Choroid plexus epithelial cell (primary cell): ENCODE measurements around the gene COMP.

Source experiments
- DNase-seq: peaks from one replicate; pipeline ENCODE4 v3.0.0-alpha.2; 2010; ENCODE audit warnings: low read depth
- H3K4me3 ChIP-seq: 2 replicates; pipeline ENCODE4 v1.5.1; 2011; ENCODE audit warnings: low read depth, mild to moderate bottlenecking, control low read depth, low read length, moderate library complexity
- TF ChIP-seq, protein P1 (sequence below): conservative IDR thresholded peaks from 2 replicates; pipeline ENCODE4 v1.5.1; 2011; ENCODE audit warnings: low read depth, mild to moderate bottlenecking, control low read depth, inconsistent platforms, low read length, moderate library complexity

The COMP gene

GRCh38 chr19:18773682-18774081 is 17.4 kb downstream of the COMP start:
- DNase-seq = no peak
- TF ChIP-seq, protein P1, sequence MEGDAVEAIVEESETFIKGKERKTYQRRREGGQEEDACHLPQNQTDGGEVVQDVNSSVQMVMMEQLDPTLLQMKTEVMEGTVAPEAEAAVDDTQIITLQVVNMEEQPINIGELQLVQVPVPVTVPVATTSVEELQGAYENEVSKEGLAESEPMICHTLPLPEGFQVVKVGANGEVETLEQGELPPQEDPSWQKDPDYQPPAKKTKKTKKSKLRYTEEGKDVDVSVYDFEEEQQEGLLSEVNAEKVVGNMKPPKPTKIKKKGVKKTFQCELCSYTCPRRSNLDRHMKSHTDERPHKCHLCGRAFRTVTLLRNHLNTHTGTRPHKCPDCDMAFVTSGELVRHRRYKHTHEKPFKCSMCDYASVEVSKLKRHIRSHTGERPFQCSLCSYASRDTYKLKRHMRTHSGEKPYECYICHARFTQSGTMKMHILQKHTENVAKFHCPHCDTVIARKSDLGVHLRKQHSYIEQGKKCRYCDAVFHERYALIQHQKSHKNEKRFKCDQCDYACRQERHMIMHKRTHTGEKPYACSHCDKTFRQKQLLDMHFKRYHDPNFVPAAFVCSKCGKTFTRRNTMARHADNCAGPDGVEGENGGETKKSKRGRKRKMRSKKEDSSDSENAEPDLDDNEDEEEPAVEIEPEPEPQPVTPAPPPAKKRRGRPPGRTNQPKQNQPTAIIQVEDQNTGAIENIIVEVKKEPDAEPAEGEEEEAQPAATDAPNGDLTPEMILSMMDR = no peak

DNA sequence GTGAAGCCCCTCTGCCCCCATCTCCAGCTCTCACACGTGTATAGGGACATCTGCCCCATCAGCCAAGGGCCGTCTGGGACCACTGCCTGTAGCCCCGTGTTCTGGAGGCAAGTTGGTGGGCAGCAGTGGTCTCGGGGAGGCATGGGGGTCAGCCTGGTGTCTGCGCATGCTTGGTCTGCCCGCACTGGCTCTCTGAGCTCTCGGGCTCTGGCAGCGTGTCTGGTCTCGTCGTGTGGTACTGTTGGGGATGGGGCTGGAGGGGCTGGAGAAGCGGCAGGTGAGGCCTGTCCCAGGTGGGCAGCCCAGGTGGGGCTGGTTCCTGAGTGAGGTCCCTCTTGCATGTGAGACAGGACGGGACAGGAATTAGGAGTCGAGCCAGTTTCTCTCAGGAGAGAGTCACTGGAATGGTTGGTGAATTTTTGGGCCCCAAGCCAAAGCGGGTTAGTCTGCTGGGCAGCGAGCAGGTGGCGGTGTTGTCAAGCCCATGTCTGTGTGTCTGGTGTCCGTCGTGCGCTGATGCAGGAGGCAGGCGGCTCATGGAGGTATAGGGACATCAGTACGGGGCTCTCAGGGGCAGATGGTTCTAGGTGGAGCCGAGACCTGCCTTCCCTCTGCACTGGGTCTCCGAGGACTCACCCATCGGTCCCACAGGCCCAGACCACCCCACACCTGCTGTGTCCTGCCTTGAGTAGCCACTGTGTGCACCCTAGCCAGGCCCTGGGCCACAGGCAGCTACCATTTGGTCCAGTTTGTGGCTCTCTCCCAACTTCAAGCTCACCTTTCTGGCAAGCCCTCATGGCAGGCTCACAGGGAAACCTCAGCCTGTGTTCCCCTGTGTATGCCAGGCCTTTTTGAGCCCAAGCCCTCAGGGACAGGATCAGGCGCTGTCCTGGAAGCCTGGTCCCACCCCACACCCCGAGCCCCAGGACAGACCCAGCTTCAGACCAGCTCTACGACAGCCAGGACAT is 18.2 kb downstream of the COMP start:
- DNase-seq = no peak
- H3K4me3 ChIP-seq = no peak overlapping the region
- TF ChIP-seq, protein P1 = no peak

More at GRCh38 chr19:18773682-18774081, 17.4 kb downstream of the COMP start:
- H3K4me3 ChIP-seq = no peak overlapping the region

DNA sequence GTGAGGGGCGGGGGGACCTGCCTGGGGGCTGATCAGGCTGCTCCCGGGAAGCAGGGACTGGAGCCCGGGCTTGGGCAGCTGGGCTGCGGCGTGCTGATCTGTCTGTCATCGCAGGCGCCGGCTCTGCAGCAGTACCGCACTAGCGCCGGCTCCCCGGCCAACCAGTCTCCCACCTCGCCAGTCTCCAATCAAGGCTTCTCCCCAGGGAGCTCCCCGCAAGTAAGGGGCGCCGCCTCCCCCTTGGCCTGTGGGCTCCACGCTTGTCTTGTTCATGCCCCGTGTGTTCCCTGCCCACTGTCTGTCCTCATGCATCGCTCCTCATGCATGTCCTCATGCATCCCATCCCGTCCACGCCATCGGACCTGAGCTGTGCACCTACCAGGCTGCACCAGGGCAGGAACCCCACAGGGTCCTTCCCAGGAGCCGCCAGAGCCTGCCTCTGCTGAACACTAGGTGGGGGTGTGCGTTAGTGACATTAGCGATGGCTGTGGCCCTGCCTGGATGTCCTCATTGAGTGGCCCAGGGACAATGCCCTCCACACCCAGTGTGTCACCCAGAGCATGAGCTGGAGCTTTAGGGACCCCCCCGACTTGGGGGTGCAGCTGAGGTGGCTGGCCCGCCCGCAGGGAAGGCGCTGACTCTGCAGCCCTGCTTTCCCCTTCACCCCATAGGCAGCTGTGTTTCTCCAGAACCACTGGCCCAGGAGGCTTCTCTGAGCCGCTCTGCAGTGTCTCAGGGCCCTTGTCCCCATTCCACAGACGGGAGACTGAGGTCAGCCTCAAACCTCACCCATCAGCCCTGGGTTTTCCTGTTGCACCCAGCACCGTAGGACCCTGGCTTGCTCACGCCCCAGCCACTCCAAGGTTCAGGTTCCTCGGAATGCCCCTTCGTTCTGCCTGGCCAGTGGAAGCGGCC is 19.5 kb downstream of the COMP start:
- TF ChIP-seq, protein P1 = peak; percentile 55
- H3K4me3 ChIP-seq = no peak overlapping the region
- no peak for DNase-seq

DNA sequence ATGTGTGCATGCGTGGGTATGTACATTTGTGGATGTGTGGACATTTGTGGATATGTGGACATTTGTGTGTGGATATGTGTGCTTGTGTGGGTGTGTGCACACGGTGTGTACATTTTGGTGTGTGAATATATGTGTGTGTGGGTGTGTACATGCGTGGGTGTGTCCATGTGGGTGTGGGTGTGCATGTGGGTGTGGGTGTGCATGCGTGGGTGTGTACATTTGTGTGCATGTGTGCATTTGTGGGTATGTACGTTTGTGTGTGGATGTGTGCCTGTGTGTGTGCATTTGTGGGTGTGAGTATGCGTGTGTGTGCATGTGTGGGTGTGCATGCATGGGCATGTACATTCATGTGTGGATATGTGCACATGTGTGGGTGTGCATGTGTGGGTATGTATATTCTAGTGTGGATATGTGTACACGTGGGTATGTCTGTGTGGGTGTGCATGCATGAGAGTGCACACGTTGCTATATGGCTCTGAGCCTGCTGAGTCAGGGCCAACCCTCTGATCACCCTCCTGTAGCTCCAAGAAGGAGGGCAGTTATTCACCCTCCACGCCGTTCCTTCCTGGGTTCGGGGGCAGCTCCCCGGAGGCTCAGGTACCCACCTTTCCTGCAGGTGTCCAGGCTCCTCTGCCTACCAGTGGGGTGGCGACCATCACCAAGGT is 20.3 kb downstream of the COMP start:
- no peak for DNase-seq
- TF ChIP-seq, protein P1 = no peak
- H3K4me3 ChIP-seq = no peak overlapping the region

DNA sequence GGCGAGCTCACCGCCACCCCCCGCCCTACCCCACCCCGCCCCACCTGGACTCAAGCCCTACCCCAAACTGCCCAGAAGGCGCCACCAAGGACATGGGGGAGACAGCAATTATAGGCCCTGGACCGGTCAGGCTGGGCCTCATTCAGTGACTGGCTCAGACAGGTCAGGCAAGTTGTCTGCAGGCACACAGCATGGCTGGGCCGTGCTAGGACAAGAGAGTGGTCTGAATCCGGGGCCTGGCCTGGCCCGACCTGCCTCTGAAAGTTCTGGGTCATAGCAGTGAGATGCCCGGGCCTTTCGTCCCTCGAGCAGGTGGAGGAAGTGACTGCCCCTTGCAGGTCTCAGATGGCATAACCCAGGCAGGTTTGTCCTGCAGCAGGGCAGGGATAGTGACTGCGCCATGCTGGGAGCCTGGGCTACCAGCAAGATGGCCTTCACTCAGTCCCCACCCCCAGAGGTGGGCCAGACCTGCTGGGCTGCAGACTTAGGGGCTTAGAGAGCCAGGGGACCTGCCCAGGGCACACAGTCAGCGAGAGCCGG is 21.0 kb downstream of the COMP start:
- no peak overlapping the region for H3K4me3 ChIP-seq
- DNase-seq = no peak
- TF ChIP-seq, protein P1 = no peak
